ENCODE measurements around the gene CCDC6. TPM values are rescaled to one million over a fixed set of nuclear protein-coding genes. Genes with fewer than 3 reads are reported as not detected.

The CCDC6 gene
- total and polyA plus RNA-seq, 2 of the 4 experiments (the other 2 are of a cell fraction), result 21.8 to 30.8 TPM

DNA sequence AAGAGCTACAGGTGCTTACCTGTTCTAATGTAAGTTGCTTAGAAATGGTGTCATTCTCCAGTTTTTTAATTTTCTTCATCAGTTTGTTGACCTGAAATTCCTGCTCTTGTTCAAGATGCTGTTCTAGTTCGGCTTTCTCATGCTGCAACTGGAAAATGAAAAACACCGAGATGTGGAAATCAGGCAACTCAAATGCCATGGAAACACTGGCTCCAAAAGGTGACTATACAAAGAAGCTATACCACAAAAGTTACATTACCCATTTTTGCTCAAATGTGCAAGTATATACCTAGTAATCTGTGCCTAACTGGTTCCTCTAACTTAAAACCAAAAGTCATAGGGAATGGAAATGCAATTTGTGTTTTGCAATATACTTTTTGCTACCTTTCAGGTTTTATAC, 73.8 kb downstream of the CCDC6 start:
- intact Hi-C loops (cut with micrococcal nuclease), result no loop called here
- in situ Hi-C loops (cut with MboI; ENCODE audit: low sequenced_read_pairs), result loop anchor here (10.0 kb wide), 1 partner anchor 208 kb away; no protein-coding TSS in a partner anchor

More for the DNA sequence above, 73.8 kb downstream of the CCDC6 start:
- Histone ChIP-seq H2BK15ac (ENCODE audit: low read depth, low read length) (no peak overlapping the region), H3K27me3 (ENCODE audit: control insufficient read depth, insufficient read depth, low read length) (no peaks in the 10 kb centered on the region), H3K27ac (ENCODE audit: insufficient read depth, low read length) (no peak overlapping the region), H2AFZ (replicated peaks; ENCODE audit: low read length, poor library complexity) (no peak overlapping the region), H4K8ac (ENCODE audit: low read depth in 2 of 2, low read length in 2 of 2) (no peak overlapping the region), H3K4me1 (ENCODE audit: control insufficient read depth, insufficient read depth, low read length) (no peaks in the 10 kb centered on the region), H3K4me2 (ENCODE audit: low read depth, low read length) (no peak overlapping the region), H3K9me1 (ENCODE audit: insufficient read depth, low read length) (0 out of 2 replicates have a peak, but pooled peaks cover 3% of the 10 kb centered on the region), H4K91ac (ENCODE audit: insufficient read depth, low read depth, low read length) (no peak overlapping the region), H4K20me1 (ENCODE audit: insufficient read depth, low read length) (peaks cover 3% of the 10 kb centered on the region; the same call in 1 of the 2 replicates), H3K36me3 (ENCODE audit: control insufficient read depth, insufficient read depth, low read length) (peaks cover 7% of the 10 kb centered on the region), H2BK120ac (ENCODE audit: low read depth, low read length) (no peak overlapping the region), H3K14ac (replicated peaks; ENCODE audit: low read depth, low read length) (no peak overlapping the region), H2AK5ac (ENCODE audit: low read depth, low read length) (no peak overlapping the region), H3K23ac (ENCODE audit: low read depth, low read length) (no peak overlapping the region; the same call in 1 of the 2 replicates), H3K79me1 (ENCODE audit: low read depth in 1 of 2, low read length in 2 of 2) (peaks cover 6 to 38% of the 10 kb centered on the region in 2 experiments; a peak in 3 of 4 replicates), H3K9me3 (ENCODE audit: control insufficient read depth, insufficient read depth, low read length) (no peaks in the 10 kb centered on the region), H3K4me3 (ENCODE audit: insufficient read depth, low read depth, low read length) (no peak overlapping the region), H3K56ac (ENCODE audit: extremely low read depth, insufficient read depth, low read length) (no peak overlapping the region), H3K18ac (ENCODE audit: low read depth, low read length) (no peak overlapping the region), H3K4ac (ENCODE audit: low read depth, low read length) (no peak overlapping the region), H2BK5ac (ENCODE audit: low read depth, low read length, poor library complexity, severe bottlenecking) (no peak overlapping the region), H4K5ac (ENCODE audit: low read depth, low read length) (no peak overlapping the region), H2AK9ac (replicated peaks; ENCODE audit: low read depth, low read length, poor library complexity) (no peak overlapping the region), H2BK20ac (ENCODE audit: low read depth, low read length) (no peak overlapping the region), H3K9ac (ENCODE audit: low read depth, low read length) (no peak overlapping the region)
- no TSS peak for BruUV-seq (replicated peaks)
- ChIA-PET POLR2A (ENCODE audit: unreplicated experiment) (no interaction called here), CTCF (no interaction called here)
- DNase-seq, result no peak
- WGBS, 2 experiments (ENCODE audit: extremely low coverage in 2 of 2, insufficient read length in 1 of 2), result no CpG with 5 or more reads among the region's 2 CpGs
- ATAC-seq (ENCODE audit: low read depth), result no peak
- no peak for TF ChIP-seq CEBPB (IDR thresholded peaks at IDR 0.05; ENCODE audit: low read depth, low read length)
- no peak for TF ChIP-seq MAZ (IDR thresholded peaks at IDR 0.05; ENCODE audit: borderline replicate concordance, low read depth, low read length)
- dilution Hi-C loops (cut with HindIII; ENCODE audit: low sequenced_read_pairs, unreplicated experiment), result no loop called here

All from IMR-90 (cell line).